IMR-90 (cell line): ENCODE results near the gene RELCH. TPM values are rescaled to one million over a fixed set of nuclear protein-coding genes. Genes with fewer than 3 reads are reported as not detected.

ENCODE experiments used
- ATAC-seq: fragments of 200-7000 bp; cut with Tn5 transposase; 2 replicates; pipeline ENCODE4 v1.9.1; 2020; ENCODE audit warnings: low read depth, mild to moderate bottlenecking, moderate library complexity
- BruUV-seq: library from RNA; stranded (reverse); fragments of 400-500 nt; replicated peaks from 2 replicates; lab custom pipeline; 2021; lab: Mats Ljungman, UMichigan
- CTCF ChIA-PET: fragments of 300-600 bp; formaldehyde crosslinking; extraction: SDS; loops from one replicate; lab custom pipeline; 2021; ENCODE audit warnings: antibody characterized with exemption; lab: Yijun Ruan, JAX
- POLR2A ChIA-PET: fragments of 300-600 bp; sonication (Branson Sonifier 250); formaldehyde crosslinking; loops from one replicate; lab custom pipeline; 2022; ENCODE audit warnings: antibody characterized with exemption; ENCODE audit not compliant: unreplicated experiment; lab: Charles Lee
- DNase-seq: peaks from one replicate; pipeline ENCODE4 v3.0.0; 2013
- H2AFZ ChIP-seq: replicated peaks from 2 replicates; pipeline ENCODE3; 2013; ENCODE audit warnings: low read length, mild to moderate bottlenecking; ENCODE audit not compliant: poor library complexity
- H2AK5ac ChIP-seq: 2 replicates; pipeline ENCODE4 v1.6.1; 2013; ENCODE audit warnings: low read depth, low read length, inconsistent platforms
- H2AK9ac ChIP-seq: replicated peaks from 2 replicates; pipeline ENCODE3; 2013; ENCODE audit warnings: mild to moderate bottlenecking, low read depth, low read length, moderate library complexity; ENCODE audit not compliant: poor library complexity
- H2BK120ac ChIP-seq: 2 replicates; pipeline ENCODE4 v1.6.1; 2013; ENCODE audit warnings: low read depth, low read length, inconsistent platforms
- H2BK15ac ChIP-seq: 3 replicates; pipeline ENCODE4 v1.6.1; 2013; ENCODE audit warnings: low read depth, low read length, inconsistent platforms
- H2BK20ac ChIP-seq: 2 replicates; pipeline ENCODE4 v1.6.1; 2013; ENCODE audit warnings: low read depth, mild to moderate bottlenecking, inconsistent platforms, low read length, moderate library complexity
- H2BK5ac ChIP-seq: 2 replicates; pipeline ENCODE4 v1.6.1; 2013; ENCODE audit warnings: mild to moderate bottlenecking, low read depth, low read length, inconsistent platforms; ENCODE audit not compliant: poor library complexity, severe bottlenecking
- H3K14ac ChIP-seq: replicated peaks from 2 replicates; pipeline ENCODE4 v1.6.1; 2013; ENCODE audit warnings: low read depth, low read length, inconsistent platforms
- H3K18ac ChIP-seq: 2 replicates; pipeline ENCODE4 v1.6.1; 2013; ENCODE audit warnings: low read depth, low read length, control low read depth
- H3K23ac ChIP-seq: 2 replicates; pipeline ENCODE4 v1.6.1; 2013; ENCODE audit warnings: low read depth, low read length, inconsistent platforms
- H3K27ac ChIP-seq: 2 replicates; pipeline ENCODE4 v1.5.1; 2013; ENCODE audit warnings: mild to moderate bottlenecking, control low read depth, low read length; ENCODE audit not compliant: insufficient read depth
- H3K27me3 ChIP-seq: 2 replicates; pipeline ENCODE4 v1.6.1; 2013; ENCODE audit warnings: low read length; ENCODE audit not compliant: control insufficient read depth, insufficient read depth
- H3K36me3 ChIP-seq: 2 replicates; pipeline ENCODE4 v1.6.1; 2013; ENCODE audit warnings: low read length, mixed read lengths; ENCODE audit not compliant: control insufficient read depth, insufficient read depth
- H3K4ac ChIP-seq: 2 replicates; pipeline ENCODE4 v1.6.1; 2013; ENCODE audit warnings: low read depth, low read length, inconsistent platforms
- H3K4me1 ChIP-seq: 2 replicates; pipeline ENCODE4 v1.6.1; 2013; ENCODE audit warnings: low read length, mixed read lengths; ENCODE audit not compliant: control insufficient read depth, insufficient read depth
- H3K4me2 ChIP-seq: 2 replicates; pipeline ENCODE4 v1.6.1; 2013; ENCODE audit warnings: low read depth, mild to moderate bottlenecking, control low read depth, low read length, moderate library complexity
- H3K4me3 ChIP-seq: 2 replicates; pipeline ENCODE4 v1.5.1; 2013; ENCODE audit warnings: low read depth, mild to moderate bottlenecking, control low read depth, low read length, moderate library complexity; ENCODE audit not compliant: insufficient read depth
- H3K56ac ChIP-seq: 2 replicates; pipeline ENCODE4 v1.6.1; 2013; ENCODE audit warnings: low read length, inconsistent platforms; ENCODE audit not compliant: insufficient read depth; ENCODE audit errors: extremely low read depth
- H3K79me1 ChIP-seq, 2 experiments: 2 replicates each; pipeline ENCODE4 v1.6.1; 2013; ENCODE audit warnings: low read length in 2 of 2, inconsistent platforms in 1 of 2, low read depth in 1 of 2
- H3K9ac ChIP-seq: 2 replicates; pipeline ENCODE4 v1.6.1; 2013; ENCODE audit warnings: low read depth, low read length, control low read depth
- H3K9me1 ChIP-seq: 2 replicates; pipeline ENCODE4 v1.6.1; 2013; ENCODE audit warnings: low read length, inconsistent platforms; ENCODE audit not compliant: insufficient read depth
- H3K9me3 ChIP-seq: 2 replicates; pipeline ENCODE4 v1.6.1; 2013; ENCODE audit warnings: low read length; ENCODE audit not compliant: control insufficient read depth, insufficient read depth
- H4K20me1 ChIP-seq: 2 replicates; pipeline ENCODE4 v1.6.1; 2013; ENCODE audit warnings: low read length, inconsistent platforms; ENCODE audit not compliant: insufficient read depth
- H4K5ac ChIP-seq: 2 replicates; pipeline ENCODE4 v1.6.1; 2013; ENCODE audit warnings: mild to moderate bottlenecking, low read depth, low read length, control low read depth
- H4K8ac ChIP-seq, 2 experiments: 2 replicates each; pipeline ENCODE4 v1.6.1; 2013; ENCODE audit warnings: low read depth in 2 of 2, low read length in 2 of 2, control low read depth in 1 of 2, inconsistent platforms in 1 of 2
- H4K91ac ChIP-seq: 2 replicates; pipeline ENCODE4 v1.6.1; 2013; ENCODE audit warnings: low read depth, low read length, inconsistent platforms; ENCODE audit not compliant: insufficient read depth
- CTCF ChIP-seq: conservative IDR thresholded peaks from 2 replicates; pipeline ENCODE4 v1.5.1; 2012; ENCODE audit warnings: mild to moderate bottlenecking, low read depth, low read length, improper control_type of control experiment
- ELK1 ChIP-seq: fragments of 150-350 bp; IDR thresholded peaks from 2 replicates; pipeline ENCODE4 v1.6.1; 2016; ENCODE audit warnings: low read depth, mild to moderate bottlenecking, low read length, moderate library complexity, borderline replicate concordance
- MAZ ChIP-seq: IDR thresholded peaks from 2 replicates; pipeline ENCODE4 v1.6.1; 2012; ENCODE audit warnings: low read depth, mild to moderate bottlenecking, low read length, improper control_type of control experiment, moderate library complexity, borderline replicate concordance
- NFE2L2 ChIP-seq: fragments of 150-350 bp; IDR thresholded peaks from 2 replicates; pipeline ENCODE4 v1.6.1; 2016; ENCODE audit warnings: low read depth, mild to moderate bottlenecking, low read length
- RFX5 ChIP-seq: IDR thresholded peaks from 2 replicates; pipeline ENCODE4 v1.8.0; 2012; ENCODE audit warnings: low read depth, mild to moderate bottlenecking, low read length, moderate library complexity
- SMC3 ChIP-seq: fragments of 150-350 bp; IDR thresholded peaks from 2 replicates; pipeline ENCODE4 v1.6.1; 2016; ENCODE audit warnings: low read depth, mild to moderate bottlenecking, antibody characterized with exemption, low read length, moderate library complexity
- WGBS, 2 experiments: methylation state at CpG; one replicate each; pipeline versions ENCODE4 v1.1.5 to v1.1.7; 2013; ENCODE audit warnings: missing lambda C conversion rate in 2 of 2; ENCODE audit not compliant: insufficient read length in 1 of 2; ENCODE audit errors: extremely low coverage in 2 of 2; 5-methylcytosine and 5-hydroxymethylcytosine counted together
- dilution Hi-C: fragments of 300-500 bp; cut with HindIII; formaldehyde crosslinking; loops from one replicate; pipeline ENCODE4 v1.14.3; 2018; ENCODE audit warnings: low sequenced_read_pairs; ENCODE audit not compliant: unreplicated experiment
- in situ Hi-C: fragments of 300-500 bp; cut with MboI; formaldehyde crosslinking; loops from 3 replicates; pipeline ENCODE4 v1.14.3; 2019; ENCODE audit warnings: low sequenced_read_pairs, inconsistent platforms, mixed read lengths
- intact Hi-C: fragments of 100-400 bp; cut with micrococcal nuclease; formaldehyde crosslinking; loops from 2 replicates; pipeline ENCODE4 v1.10.0; 2022
- polyA plus RNA-seq, 3 experiments: library from polyadenylated mRNA; depleted of rRNA; stranded (reverse); fragments of >200 nt; gene quantifications; 2 replicates each; pipeline ENCODE4 v1.2.3, GENCODE V29; 2012; ENCODE audit warnings: low replicate concordance in 1 of 3
- total RNA-seq: library from RNA; depleted of rRNA; stranded (reverse); fragments of >200 nt; gene quantifications from 2 replicates; pipeline ENCODE4 v1.2.3, GENCODE V29; 2012

RELCH gene
- total and polyA plus RNA-seq, 2 of the 4 experiments (the other 2 are of a cell fraction), result 14.4 to 52.5 TPM

GRCh38 chr18:62323483-62324180 is 136.6 kb downstream of the RELCH start:
- WGBS, 2 experiments, result no CpG with 5 or more reads among the region's 6 CpGs
- no peaks in the 10 kb centered on the region for H3K79me1 ChIP-seq
- H2BK5ac ChIP-seq, result no peak overlapping the region
- H3K27me3 ChIP-seq, result peaks cover 60% of the 10 kb centered on the region
- H3K36me3 ChIP-seq, result no peaks in the 10 kb centered on the region
- H3K14ac ChIP-seq, result no peak overlapping the region
- no peak overlapping the region for H3K27ac ChIP-seq
- BruUV-seq, result no TSS peak
- no peak overlapping the region for H2AK5ac ChIP-seq
- peaks cover 5% of the 10 kb centered on the region for H3K4me1 ChIP-seq
- no peak overlapping the region for H3K23ac ChIP-seq
- intact Hi-C loops, result no loop called here
- POLR2A ChIA-PET, result no interaction called here
- H3K18ac ChIP-seq, result no peak overlapping the region
- no peak for ATAC-seq
- H4K8ac ChIP-seq, result no peak overlapping the region
- in situ Hi-C loops, result no loop called here
- no peak overlapping the region for H3K4ac ChIP-seq
- H4K20me1 ChIP-seq, result no peaks in the 10 kb centered on the region
- no peak overlapping the region for H2AK9ac ChIP-seq
- no peak overlapping the region for H2BK20ac ChIP-seq
- H3K4me3 ChIP-seq, result no peak overlapping the region
- H2BK120ac ChIP-seq, result no peak overlapping the region
- H3K9me3 ChIP-seq, result no peaks in the 10 kb centered on the region
- H2BK15ac ChIP-seq, result no peak overlapping the region
- H2AFZ ChIP-seq, result no peak overlapping the region
- H3K4me2 ChIP-seq, result no peak overlapping the region
- TF ChIP-seq MAZ (no peak), SMC3 (no peak), ELK1 (no peak), CTCF (no peak), NFE2L2 (no peak), RFX5 (no peak)
- no peak overlapping the region for H3K56ac ChIP-seq
- dilution Hi-C loops, result no loop called here
- no peak overlapping the region for H4K91ac ChIP-seq
- H3K9me1 ChIP-seq, result no peaks in the 10 kb centered on the region
- H4K5ac ChIP-seq, result no peak overlapping the region
- no peak overlapping the region for H3K9ac ChIP-seq
- no peak for DNase-seq
- CTCF ChIA-PET, result no interaction called here
